WTC11 (cell line): ENCODE data around the gene GPR63. TPM values are rescaled to one million over a fixed set of nuclear protein-coding genes. Genes with fewer than 3 reads are reported as not detected.

ENCODE experiments used
- ATAC-seq: fragments of 200-7000 bp; cut with Tn5 transposase; 2 replicates; pipeline ENCODE4 v1.10.0; 2021; ENCODE audit warnings: mild to moderate bottlenecking, moderate library complexity
- CTCF ChIA-PET: fragments of 300-600 bp; sonication (Branson Sonifier 250); formaldehyde crosslinking; loops from one replicate; lab custom pipeline; 2021; ENCODE audit warnings: antibody characterized with exemption; lab: Charles Lee
- POLR2A ChIA-PET: fragments of 350-600 bp; sonication (Branson Sonifier 250); formaldehyde crosslinking; loops from one replicate; lab custom pipeline; 2021; ENCODE audit warnings: antibody characterized with exemption; lab: Charles Lee
- DNase-seq: peaks from one replicate; pipeline ENCODE4 v3.0.0; 2021; ENCODE audit warnings: low spot score
- H3K27ac Mint-ChIP-seq: 2 replicates; pipeline ENCODE4 v1.8.0; 2021; ENCODE audit warnings: mixed read lengths
- H3K27me3 Mint-ChIP-seq: 2 replicates; pipeline ENCODE4 v1.8.0; 2021; ENCODE audit warnings: low read depth, mild to moderate bottlenecking, moderate library complexity, mixed read lengths
- H3K36me3 Mint-ChIP-seq: 2 replicates; pipeline ENCODE4 v1.8.0; 2021; ENCODE audit warnings: mixed read lengths
- H3K4me1 Mint-ChIP-seq: 2 replicates; pipeline ENCODE4 v1.8.0; 2022; ENCODE audit warnings: mixed read lengths
- H3K4me3 Mint-ChIP-seq: 2 replicates; pipeline ENCODE4 v1.8.0; 2021; ENCODE audit warnings: mild to moderate bottlenecking, moderate library complexity, mixed read lengths
- H3K9me3 Mint-ChIP-seq: 2 replicates; pipeline ENCODE4 v1.8.0; 2021; ENCODE audit warnings: mixed read lengths
- CDX4 ChIP-seq: fragments of 250-450 bp; sonication (Bioruptor Pico); IDR thresholded peaks from 2 replicates; pipeline ENCODE4 v1.9.0; 2021; ENCODE audit warnings: moderate library complexity, mild to moderate bottlenecking, inconsistent platforms, borderline replicate concordance
- CREB1 ChIP-seq: sonication (generic); formaldehyde crosslinking; IDR thresholded peaks from 2 replicates; pipeline ENCODE4 v1.8.0; 2023; ENCODE audit warnings: mild to moderate bottlenecking, missing genetic modification reagents
- EMX1 ChIP-seq: fragments of 250-450 bp; sonication (Bioruptor Pico); IDR thresholded peaks from 2 replicates; pipeline ENCODE4 v1.8.0; 2021; ENCODE audit warnings: mild to moderate bottlenecking
- ESRRA ChIP-seq: sonication (generic); formaldehyde crosslinking; IDR thresholded peaks from 2 replicates; pipeline ENCODE4 v1.8.1; 2022; ENCODE audit warnings: mild to moderate bottlenecking, missing genetic modification reagents, borderline replicate concordance
- IRF1 ChIP-seq: sonication (generic); formaldehyde crosslinking; IDR thresholded peaks from 2 replicates; pipeline ENCODE4 v1.8.0; 2023; ENCODE audit warnings: missing genetic modification reagents
- JUN ChIP-seq: sonication (generic); formaldehyde crosslinking; IDR thresholded peaks from 2 replicates; pipeline ENCODE4 v1.8.0; 2023; ENCODE audit warnings: mild to moderate bottlenecking, missing genetic modification reagents
- KAT7 ChIP-seq: sonication (generic); formaldehyde crosslinking; IDR thresholded peaks from 2 replicates; pipeline ENCODE4 v1.8.1; 2023; ENCODE audit warnings: missing genetic modification reagents, mild to moderate bottlenecking, borderline replicate concordance
- MYBL2 ChIP-seq: sonication (generic); formaldehyde crosslinking; IDR thresholded peaks from 2 replicates; pipeline ENCODE4 v1.8.1; 2023; ENCODE audit warnings: mild to moderate bottlenecking, moderate library complexity, missing genetic modification reagents
- NFATC4 ChIP-seq: fragments of 250-450 bp; sonication (Bioruptor Pico); IDR thresholded peaks from 2 replicates; pipeline ENCODE4 v1.9.0; 2021; ENCODE audit warnings: mild to moderate bottlenecking
- NR3C1 ChIP-seq: sonication (generic); formaldehyde crosslinking; conservative IDR thresholded peaks from 2 replicates; pipeline ENCODE4 v1.8.1; 2023; ENCODE audit warnings: low read depth, mild to moderate bottlenecking, missing genetic modification reagents
- USF2 ChIP-seq: sonication (generic); formaldehyde crosslinking; IDR thresholded peaks from 2 replicates; pipeline ENCODE4 v1.8.1; 2023; ENCODE audit warnings: mild to moderate bottlenecking, missing genetic modification reagents, moderate library complexity
- ZBTB21 ChIP-seq: sonication (generic); formaldehyde crosslinking; IDR thresholded peaks from 2 replicates; pipeline ENCODE4 v1.8.1; 2023; ENCODE audit warnings: mild to moderate bottlenecking, missing genetic modification reagents, borderline replicate concordance
- ZNF138 ChIP-seq: sonication (generic); formaldehyde crosslinking; conservative IDR thresholded peaks from 2 replicates; pipeline ENCODE4 v1.8.1; 2022; ENCODE audit warnings: mild to moderate bottlenecking, moderate library complexity, missing genetic modification reagents
- ZNF423 ChIP-seq: fragments of 250-450 bp; sonication (Bioruptor Pico); IDR thresholded peaks from 2 replicates; pipeline ENCODE4 v2.1.2; 2022; ENCODE audit warnings: mild to moderate bottlenecking, moderate library complexity
- ZNF671 ChIP-seq: fragments of 250-450 bp; sonication (Bioruptor Pico); IDR thresholded peaks from 2 replicates; pipeline ENCODE4 v1.8.0; 2021; ENCODE audit warnings: mild to moderate bottlenecking
- total RNA-seq: library from RNA; stranded (reverse); gene quantifications from 3 replicates; pipeline ENCODE4 v1.2.3, GENCODE V29; 2021
- TF ChIP-seq, protein P1 (sequence below): sonication (generic); formaldehyde crosslinking; IDR thresholded peaks from 2 replicates; pipeline ENCODE4 v1.8.1; 2023; ENCODE audit warnings: mild to moderate bottlenecking, missing genetic modification reagents, moderate library complexity
- TF ChIP-seq, protein P2 (sequence below): sonication (generic); formaldehyde crosslinking; IDR thresholded peaks from 2 replicates; pipeline ENCODE4 v1.8.0; 2023; ENCODE audit warnings: mild to moderate bottlenecking, missing genetic modification reagents
- TF ChIP-seq, protein P3 (sequence below): sonication (generic); formaldehyde crosslinking; IDR thresholded peaks from 2 replicates; pipeline ENCODE4 v1.8.1; 2023; ENCODE audit warnings: mild to moderate bottlenecking, missing genetic modification reagents
- TF ChIP-seq, protein P4 (sequence below): sonication (generic); formaldehyde crosslinking; IDR thresholded peaks from 2 replicates; pipeline ENCODE4 v1.8.0; 2022; ENCODE audit warnings: mild to moderate bottlenecking, missing genetic modification reagents
- TF ChIP-seq, protein P5 (sequence below): sonication (generic); formaldehyde crosslinking; conservative IDR thresholded peaks from 2 replicates; pipeline ENCODE4 v1.8.1; 2023; ENCODE audit warnings: mild to moderate bottlenecking, low read depth, missing genetic modification reagents, moderate library complexity
- TF ChIP-seq, protein P6 (sequence below): fragments of 200-600 bp; IDR thresholded peaks from 2 replicates; pipeline ENCODE4 v1.8.0; 2022; ENCODE audit warnings: antibody characterized with exemption

GPR63 gene
- total RNA-seq, 1 experiment from 2014 or later = 7.8 TPM

DNA sequence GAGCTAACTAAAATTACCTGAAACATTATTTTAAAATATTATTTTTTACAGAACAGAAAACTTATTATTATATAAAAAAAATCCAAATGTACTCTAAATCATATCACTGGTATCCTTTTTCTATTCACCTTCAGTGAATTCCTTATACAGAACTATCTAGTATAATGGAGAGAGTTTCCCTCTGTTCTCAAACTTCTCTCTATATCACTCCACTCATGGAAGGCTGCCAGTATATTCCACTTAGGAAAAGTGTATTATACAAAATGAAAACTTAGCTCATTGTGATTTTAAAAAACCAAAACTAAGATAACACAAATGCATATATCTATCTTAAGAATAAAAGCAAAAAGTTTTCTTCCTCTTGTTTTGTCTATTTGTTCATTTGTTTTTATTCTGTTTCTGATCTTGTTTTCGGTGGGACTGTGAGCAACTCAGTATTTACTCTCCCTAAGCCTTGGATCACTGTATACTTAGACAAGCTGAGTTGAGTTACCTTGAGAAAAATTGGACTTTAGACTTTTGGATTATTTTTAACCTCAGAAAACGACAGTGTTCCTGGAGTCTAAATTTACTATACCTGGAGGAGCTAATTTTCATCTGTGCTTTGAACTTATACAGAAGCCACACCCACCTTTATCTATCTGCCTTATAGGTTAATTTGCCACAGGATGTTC, 61.4 kb downstream of the GPR63 start:
- ChIA-PET POLR2A (no interaction called here), CTCF (no interaction called here)
- H3K4me3 Mint-ChIP-seq = no peak overlapping the region
- no peaks in the 10 kb centered on the region for H3K27me3 Mint-ChIP-seq
- H3K27ac Mint-ChIP-seq = no peak overlapping the region
- peaks cover 18% of the 10 kb centered on the region for H3K9me3 Mint-ChIP-seq
- no peak for TF ChIP-seq CDX4
- TF ChIP-seq, protein P1, sequence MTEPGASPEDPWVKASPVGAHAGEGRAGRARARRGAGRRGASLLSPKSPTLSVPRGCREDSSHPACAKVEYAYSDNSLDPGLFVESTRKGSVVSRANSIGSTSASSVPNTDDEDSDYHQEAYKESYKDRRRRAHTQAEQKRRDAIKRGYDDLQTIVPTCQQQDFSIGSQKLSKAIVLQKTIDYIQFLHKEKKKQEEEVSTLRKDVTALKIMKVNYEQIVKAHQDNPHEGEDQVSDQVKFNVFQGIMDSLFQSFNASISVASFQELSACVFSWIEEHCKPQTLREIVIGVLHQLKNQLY (CRISPR knock-in tag) = no peak
- TF ChIP-seq, protein P2, sequence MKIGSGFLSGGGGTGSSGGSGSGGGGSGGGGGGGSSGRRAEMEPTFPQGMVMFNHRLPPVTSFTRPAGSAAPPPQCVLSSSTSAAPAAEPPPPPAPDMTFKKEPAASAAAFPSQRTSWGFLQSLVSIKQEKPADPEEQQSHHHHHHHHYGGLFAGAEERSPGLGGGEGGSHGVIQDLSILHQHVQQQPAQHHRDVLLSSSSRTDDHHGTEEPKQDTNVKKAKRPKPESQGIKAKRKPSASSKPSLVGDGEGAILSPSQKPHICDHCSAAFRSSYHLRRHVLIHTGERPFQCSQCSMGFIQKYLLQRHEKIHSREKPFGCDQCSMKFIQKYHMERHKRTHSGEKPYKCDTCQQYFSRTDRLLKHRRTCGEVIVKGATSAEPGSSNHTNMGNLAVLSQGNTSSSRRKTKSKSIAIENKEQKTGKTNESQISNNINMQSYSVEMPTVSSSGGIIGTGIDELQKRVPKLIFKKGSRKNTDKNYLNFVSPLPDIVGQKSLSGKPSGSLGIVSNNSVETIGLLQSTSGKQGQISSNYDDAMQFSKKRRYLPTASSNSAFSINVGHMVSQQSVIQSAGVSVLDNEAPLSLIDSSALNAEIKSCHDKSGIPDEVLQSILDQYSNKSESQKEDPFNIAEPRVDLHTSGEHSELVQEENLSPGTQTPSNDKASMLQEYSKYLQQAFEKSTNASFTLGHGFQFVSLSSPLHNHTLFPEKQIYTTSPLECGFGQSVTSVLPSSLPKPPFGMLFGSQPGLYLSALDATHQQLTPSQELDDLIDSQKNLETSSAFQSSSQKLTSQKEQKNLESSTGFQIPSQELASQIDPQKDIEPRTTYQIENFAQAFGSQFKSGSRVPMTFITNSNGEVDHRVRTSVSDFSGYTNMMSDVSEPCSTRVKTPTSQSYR (CRISPR knock-in tag) = no peak
- TF ChIP-seq, protein P3, sequence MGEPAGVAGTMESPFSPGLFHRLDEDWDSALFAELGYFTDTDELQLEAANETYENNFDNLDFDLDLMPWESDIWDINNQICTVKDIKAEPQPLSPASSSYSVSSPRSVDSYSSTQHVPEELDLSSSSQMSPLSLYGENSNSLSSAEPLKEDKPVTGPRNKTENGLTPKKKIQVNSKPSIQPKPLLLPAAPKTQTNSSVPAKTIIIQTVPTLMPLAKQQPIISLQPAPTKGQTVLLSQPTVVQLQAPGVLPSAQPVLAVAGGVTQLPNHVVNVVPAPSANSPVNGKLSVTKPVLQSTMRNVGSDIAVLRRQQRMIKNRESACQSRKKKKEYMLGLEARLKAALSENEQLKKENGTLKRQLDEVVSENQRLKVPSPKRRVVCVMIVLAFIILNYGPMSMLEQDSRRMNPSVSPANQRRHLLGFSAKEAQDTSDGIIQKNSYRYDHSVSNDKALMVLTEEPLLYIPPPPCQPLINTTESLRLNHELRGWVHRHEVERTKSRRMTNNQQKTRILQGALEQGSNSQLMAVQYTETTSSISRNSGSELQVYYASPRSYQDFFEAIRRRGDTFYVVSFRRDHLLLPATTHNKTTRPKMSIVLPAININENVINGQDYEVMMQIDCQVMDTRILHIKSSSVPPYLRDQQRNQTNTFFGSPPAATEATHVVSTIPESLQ (CRISPR knock-in tag) = no peak
- TF ChIP-seq EMX1 = no peak
- TF ChIP-seq ESRRA (CRISPR knock-in tag) = no peak
- TF ChIP-seq IRF1 (CRISPR knock-in tag) = no peak
- TF ChIP-seq ZBTB21 (CRISPR knock-in tag) = no peak
- DNase-seq (no peak), ATAC-seq (no peak)
- peaks cover 10% of the 10 kb centered on the region for H3K4me1 Mint-ChIP-seq
- H3K36me3 Mint-ChIP-seq = no peaks in the 10 kb centered on the region

GRCh38 chr6:96766769-96767168, 70.5 kb downstream of the GPR63 start:
- CTCF ChIA-PET = no interaction called here
- peaks cover 5% of the 10 kb centered on the region for H3K4me1 Mint-ChIP-seq
- TF ChIP-seq ZBTB21 (CRISPR knock-in tag) = no peak
- TF ChIP-seq, protein P4, sequence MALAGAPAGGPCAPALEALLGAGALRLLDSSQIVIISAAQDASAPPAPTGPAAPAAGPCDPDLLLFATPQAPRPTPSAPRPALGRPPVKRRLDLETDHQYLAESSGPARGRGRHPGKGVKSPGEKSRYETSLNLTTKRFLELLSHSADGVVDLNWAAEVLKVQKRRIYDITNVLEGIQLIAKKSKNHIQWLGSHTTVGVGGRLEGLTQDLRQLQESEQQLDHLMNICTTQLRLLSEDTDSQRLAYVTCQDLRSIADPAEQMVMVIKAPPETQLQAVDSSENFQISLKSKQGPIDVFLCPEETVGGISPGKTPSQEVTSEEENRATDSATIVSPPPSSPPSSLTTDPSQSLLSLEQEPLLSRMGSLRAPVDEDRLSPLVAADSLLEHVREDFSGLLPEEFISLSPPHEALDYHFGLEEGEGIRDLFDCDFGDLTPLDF (CRISPR knock-in tag) = no peak
- TF ChIP-seq ZNF423 = no peak
- TF ChIP-seq JUN = no peak
- no peak for TF ChIP-seq ZNF138
- TF ChIP-seq EMX1 = no peak
- TF ChIP-seq MYBL2 (CRISPR knock-in tag) = no peak
- TF ChIP-seq, protein P5, sequence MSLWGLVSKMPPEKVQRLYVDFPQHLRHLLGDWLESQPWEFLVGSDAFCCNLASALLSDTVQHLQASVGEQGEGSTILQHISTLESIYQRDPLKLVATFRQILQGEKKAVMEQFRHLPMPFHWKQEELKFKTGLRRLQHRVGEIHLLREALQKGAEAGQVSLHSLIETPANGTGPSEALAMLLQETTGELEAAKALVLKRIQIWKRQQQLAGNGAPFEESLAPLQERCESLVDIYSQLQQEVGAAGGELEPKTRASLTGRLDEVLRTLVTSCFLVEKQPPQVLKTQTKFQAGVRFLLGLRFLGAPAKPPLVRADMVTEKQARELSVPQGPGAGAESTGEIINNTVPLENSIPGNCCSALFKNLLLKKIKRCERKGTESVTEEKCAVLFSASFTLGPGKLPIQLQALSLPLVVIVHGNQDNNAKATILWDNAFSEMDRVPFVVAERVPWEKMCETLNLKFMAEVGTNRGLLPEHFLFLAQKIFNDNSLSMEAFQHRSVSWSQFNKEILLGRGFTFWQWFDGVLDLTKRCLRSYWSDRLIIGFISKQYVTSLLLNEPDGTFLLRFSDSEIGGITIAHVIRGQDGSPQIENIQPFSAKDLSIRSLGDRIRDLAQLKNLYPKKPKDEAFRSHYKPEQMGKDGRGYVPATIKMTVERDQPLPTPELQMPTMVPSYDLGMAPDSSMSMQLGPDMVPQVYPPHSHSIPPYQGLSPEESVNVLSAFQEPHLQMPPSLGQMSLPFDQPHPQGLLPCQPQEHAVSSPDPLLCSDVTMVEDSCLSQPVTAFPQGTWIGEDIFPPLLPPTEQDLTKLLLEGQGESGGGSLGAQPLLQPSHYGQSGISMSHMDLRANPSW (CRISPR knock-in tag) = no peak
- no peak for TF ChIP-seq NFATC4
- TF ChIP-seq ZNF671 = no peak
- TF ChIP-seq CREB1 (CRISPR knock-in tag) = no peak
- no peak for TF ChIP-seq NR3C1 (CRISPR knock-in tag)
- no peak for TF ChIP-seq USF2
- TF ChIP-seq, protein P6, sequence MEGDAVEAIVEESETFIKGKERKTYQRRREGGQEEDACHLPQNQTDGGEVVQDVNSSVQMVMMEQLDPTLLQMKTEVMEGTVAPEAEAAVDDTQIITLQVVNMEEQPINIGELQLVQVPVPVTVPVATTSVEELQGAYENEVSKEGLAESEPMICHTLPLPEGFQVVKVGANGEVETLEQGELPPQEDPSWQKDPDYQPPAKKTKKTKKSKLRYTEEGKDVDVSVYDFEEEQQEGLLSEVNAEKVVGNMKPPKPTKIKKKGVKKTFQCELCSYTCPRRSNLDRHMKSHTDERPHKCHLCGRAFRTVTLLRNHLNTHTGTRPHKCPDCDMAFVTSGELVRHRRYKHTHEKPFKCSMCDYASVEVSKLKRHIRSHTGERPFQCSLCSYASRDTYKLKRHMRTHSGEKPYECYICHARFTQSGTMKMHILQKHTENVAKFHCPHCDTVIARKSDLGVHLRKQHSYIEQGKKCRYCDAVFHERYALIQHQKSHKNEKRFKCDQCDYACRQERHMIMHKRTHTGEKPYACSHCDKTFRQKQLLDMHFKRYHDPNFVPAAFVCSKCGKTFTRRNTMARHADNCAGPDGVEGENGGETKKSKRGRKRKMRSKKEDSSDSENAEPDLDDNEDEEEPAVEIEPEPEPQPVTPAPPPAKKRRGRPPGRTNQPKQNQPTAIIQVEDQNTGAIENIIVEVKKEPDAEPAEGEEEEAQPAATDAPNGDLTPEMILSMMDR = no peak
- no peak for TF ChIP-seq KAT7

More at GRCh38 chr6:96766769-96767168, 70.5 kb downstream of the GPR63 start:
- H3K9me3 Mint-ChIP-seq = peaks cover 24% of the 10 kb centered on the region
- DNase-seq (no peak), ATAC-seq (no peak)
- H3K36me3 Mint-ChIP-seq = peaks cover 6% of the 10 kb centered on the region
- H3K27me3 Mint-ChIP-seq = no peaks in the 10 kb centered on the region; the same call in 1 of the 2 replicates
- no peak overlapping the region for H3K4me3 Mint-ChIP-seq
- POLR2A ChIA-PET = no interaction called here
- no peak overlapping the region for H3K27ac Mint-ChIP-seq
